ENCODE results near the gene DIP2A. TPM values are rescaled to one million over a fixed set of nuclear protein-coding genes. Genes with fewer than 3 reads are reported as not detected.
"Not testable (repeated sequence)": the region's sequence is repeated elsewhere in the genome, so short reads cannot be mapped to it uniquely, and the experiment has no call there.

DIP2A gene
- total RNA-seq, 1 donor from 2014 or later = 20.9 TPM

DNA sequence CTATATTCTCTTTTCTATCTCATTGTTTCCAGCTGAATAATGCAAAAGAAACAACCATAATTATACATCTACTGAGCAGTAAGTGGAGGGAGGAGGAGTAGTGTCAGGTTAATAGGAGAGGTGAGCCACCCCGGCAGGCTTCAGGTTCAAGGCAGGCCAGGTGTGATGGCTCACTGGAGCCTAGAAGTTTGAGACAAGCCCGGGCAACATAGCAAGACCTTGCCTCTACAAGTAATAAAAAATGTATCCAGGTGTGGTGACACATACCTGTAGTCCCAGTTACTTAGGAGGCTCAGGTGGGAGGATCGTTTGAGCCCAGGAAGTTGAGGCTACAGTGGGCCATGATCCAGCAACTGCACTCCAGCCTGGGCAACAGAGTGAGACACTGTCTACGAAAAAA lies 1.9 kb upstream of the DIP2A start:
- no peak for DNase-seq (ENCODE audit: low read depth)
- TF ChIP-seq, protein P1, sequence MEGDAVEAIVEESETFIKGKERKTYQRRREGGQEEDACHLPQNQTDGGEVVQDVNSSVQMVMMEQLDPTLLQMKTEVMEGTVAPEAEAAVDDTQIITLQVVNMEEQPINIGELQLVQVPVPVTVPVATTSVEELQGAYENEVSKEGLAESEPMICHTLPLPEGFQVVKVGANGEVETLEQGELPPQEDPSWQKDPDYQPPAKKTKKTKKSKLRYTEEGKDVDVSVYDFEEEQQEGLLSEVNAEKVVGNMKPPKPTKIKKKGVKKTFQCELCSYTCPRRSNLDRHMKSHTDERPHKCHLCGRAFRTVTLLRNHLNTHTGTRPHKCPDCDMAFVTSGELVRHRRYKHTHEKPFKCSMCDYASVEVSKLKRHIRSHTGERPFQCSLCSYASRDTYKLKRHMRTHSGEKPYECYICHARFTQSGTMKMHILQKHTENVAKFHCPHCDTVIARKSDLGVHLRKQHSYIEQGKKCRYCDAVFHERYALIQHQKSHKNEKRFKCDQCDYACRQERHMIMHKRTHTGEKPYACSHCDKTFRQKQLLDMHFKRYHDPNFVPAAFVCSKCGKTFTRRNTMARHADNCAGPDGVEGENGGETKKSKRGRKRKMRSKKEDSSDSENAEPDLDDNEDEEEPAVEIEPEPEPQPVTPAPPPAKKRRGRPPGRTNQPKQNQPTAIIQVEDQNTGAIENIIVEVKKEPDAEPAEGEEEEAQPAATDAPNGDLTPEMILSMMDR (conservative IDR thresholded peaks at IDR 0.05; ENCODE audit: low read depth, low read length) = no peak
- H3K4me3 ChIP-seq (ENCODE audit: low read depth, low read length) = no peak overlapping the region

GRCh38 chr21:46457801-46458314 lies 833 bp upstream of the DIP2A start:
- peak overlapping the region; percentile 94 for H3K4me3 ChIP-seq (ENCODE audit: low read depth, low read length)
- no peak for DNase-seq (ENCODE audit: low read depth)
- TF ChIP-seq, protein P1 (conservative IDR thresholded peaks at IDR 0.05; ENCODE audit: low read depth, low read length) = no peak

DNA sequence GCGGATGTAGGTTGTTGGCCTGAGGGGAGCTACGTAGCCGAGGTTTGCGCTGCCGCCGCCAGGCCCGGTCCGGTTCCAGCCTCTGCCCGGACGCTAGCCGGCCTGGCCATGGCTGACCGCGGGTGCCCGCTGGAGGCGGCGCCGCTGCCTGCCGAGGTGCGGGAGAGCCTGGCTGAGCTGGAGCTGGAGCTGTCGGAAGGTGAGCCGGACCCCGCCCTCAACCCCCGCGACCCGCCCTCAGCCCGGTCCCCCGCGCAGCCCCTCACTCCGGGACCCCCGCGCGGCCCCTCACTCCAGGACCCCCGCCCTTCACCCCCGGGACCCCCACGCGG lies 299 bp downstream of the DIP2A start:
- DNase-seq (ENCODE audit: low read depth) = no peak
- TF ChIP-seq, protein P1 (conservative IDR thresholded peaks at IDR 0.05; ENCODE audit: low read depth, low read length) = no peak
- peak overlapping the region; percentile 79 for H3K4me3 ChIP-seq (ENCODE audit: low read depth, low read length)

GRCh38 chr21:46459356-46460112 lies 843 bp downstream of the DIP2A start:
- DNase-seq (ENCODE audit: low read depth) = no peak
- H3K4me3 ChIP-seq (ENCODE audit: low read depth, low read length) = peak overlapping the region; percentile 79
- TF ChIP-seq, protein P1 (conservative IDR thresholded peaks at IDR 0.05; ENCODE audit: low read depth, low read length) = no peak

GRCh38 chr21:46461909-46462308 lies 3.2 kb downstream of the DIP2A start:
- no peak for DNase-seq (ENCODE audit: low read depth)
- no peak overlapping the region for H3K4me3 ChIP-seq (ENCODE audit: low read depth, low read length)
- TF ChIP-seq, protein P1 (conservative IDR thresholded peaks at IDR 0.05; ENCODE audit: low read depth, low read length) = no peak

DNA sequence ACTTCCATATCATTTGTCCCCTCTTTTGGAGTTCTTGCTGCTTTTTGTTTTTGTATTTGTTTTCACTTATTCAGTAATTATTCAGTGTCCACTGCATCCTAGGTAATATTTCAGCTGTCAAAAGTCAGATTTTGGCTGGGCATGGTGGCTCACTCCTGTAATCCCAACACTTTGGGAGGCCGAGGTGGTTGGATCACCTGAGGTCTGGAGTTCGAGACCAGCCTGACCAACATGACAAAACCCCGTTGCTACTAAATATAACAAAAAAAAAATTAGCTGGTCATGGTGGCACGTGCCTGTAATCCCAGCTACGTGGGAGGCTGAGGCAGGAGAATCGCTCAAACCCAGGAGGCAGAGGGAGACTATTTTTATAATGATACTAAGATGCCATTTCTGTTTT lies 6.5 kb downstream of the DIP2A start:
- H3K4me3 ChIP-seq (ENCODE audit: low read depth, low read length); DNase-seq (ENCODE audit: low read depth): not testable (repeated sequence)

DNA sequence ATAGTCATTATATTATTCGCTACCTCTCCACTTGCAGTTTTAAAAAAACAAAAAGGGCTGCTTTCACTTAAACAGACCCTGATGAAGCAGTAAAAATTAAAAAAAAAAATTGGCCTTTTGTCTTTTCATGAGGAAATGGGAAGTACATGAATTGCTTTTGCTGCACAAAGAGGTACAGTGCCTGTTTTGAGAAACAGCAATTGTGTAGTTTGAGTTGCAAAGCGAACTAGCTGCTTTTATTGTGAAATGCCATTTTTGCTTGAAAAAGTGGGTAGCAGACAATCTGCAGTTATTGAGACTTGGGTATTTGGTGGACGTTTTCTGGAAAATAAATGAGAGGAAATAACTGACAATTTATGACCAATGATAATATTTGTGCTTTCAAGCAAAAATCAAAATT lies 7.0 kb downstream of the DIP2A start:
- no peak overlapping the region for H3K4me3 ChIP-seq (ENCODE audit: low read depth, low read length)
- DNase-seq (ENCODE audit: low read depth) = no peak
- TF ChIP-seq, protein P1 (conservative IDR thresholded peaks at IDR 0.05; ENCODE audit: low read depth, low read length) = no peak
